Endothelial cell (in vitro differentiated cells): Measurements from ENCODE around the gene ZSWIM3. TPM values are rescaled to one million over a fixed set of nuclear protein-coding genes. Genes with fewer than 3 reads are reported as not detected.

Source experiments
- DNase-seq: peaks from one replicate; pipeline ENCODE4 v3.0.0; 2021; ENCODE audit warnings: low spot score
- H3K27ac Mint-ChIP-seq: one replicate; pipeline ENCODE4 v1.8.0; 2021; ENCODE audit warnings: mixed read lengths, inconsistent platforms; ENCODE audit not compliant: unreplicated experiment
- H3K27me3 Mint-ChIP-seq: one replicate; pipeline ENCODE4 v1.8.0; 2021; ENCODE audit warnings: mild to moderate bottlenecking, moderate library complexity, mixed read lengths, inconsistent platforms; ENCODE audit not compliant: unreplicated experiment
- H3K36me3 Mint-ChIP-seq: one replicate; pipeline ENCODE4 v1.8.0; 2021; ENCODE audit warnings: mild to moderate bottlenecking, low read depth, mixed read lengths, inconsistent platforms; ENCODE audit not compliant: unreplicated experiment
- H3K4me1 Mint-ChIP-seq: one replicate; pipeline ENCODE4 v1.8.0; 2021; ENCODE audit warnings: mild to moderate bottlenecking, mixed read lengths, inconsistent platforms; ENCODE audit not compliant: unreplicated experiment
- H3K4me3 Mint-ChIP-seq: one replicate; pipeline ENCODE4 v1.8.0; 2021; ENCODE audit warnings: mild to moderate bottlenecking, mixed read lengths, inconsistent platforms; ENCODE audit not compliant: unreplicated experiment
- H3K9me3 Mint-ChIP-seq: one replicate; pipeline ENCODE4 v1.8.0; 2021; ENCODE audit warnings: mixed read lengths, inconsistent platforms; ENCODE audit not compliant: unreplicated experiment
- CTCF ChIP-seq: fragments of 200-600 bp; sonication (generic); IDR thresholded peaks from one replicate; pipeline ENCODE4 v1.5.0; 2021; ENCODE audit warnings: antibody characterized with exemption; ENCODE audit not compliant: unreplicated experiment
- total RNA-seq: library from RNA; stranded (reverse); fragmentation: NEBNext Ultra II Directional; extraction: Animal tissue kit (Norgen Biotek cat#: 25700); gene quantifications from one replicate; pipeline ENCODE4 v1.2.1, GENCODE V29; 2021; ENCODE audit not compliant: unreplicated experiment

Gene ZSWIM3
- total RNA-seq, 1 donor from 2014 or later = 6.7 TPM

- Mint-ChIP-seq H3K27ac (no peak overlapping the region), H3K4me1 (peaks cover 7% of the 10 kb centered on the region), H3K27me3 (peaks cover 4% of the 10 kb centered on the region), H3K4me3 (peak overlapping the region; percentile 47), H3K36me3 (peaks cover 13% of the 10 kb centered on the region), H3K9me3 (no peaks in the 10 kb centered on the region)
- no peak for DNase-seq
- TF ChIP-seq CTCF = no peak
Observed at GRCh38 chr20:45883100-45883469, 25.7 kb downstream of the ZSWIM3 start.

- no peaks in the 10 kb centered on the region for H3K9me3 Mint-ChIP-seq
- DNase-seq = no peak
- TF ChIP-seq CTCF = no peak
- H3K4me1 Mint-ChIP-seq = no peaks in the 10 kb centered on the region
- no peak overlapping the region for H3K27ac Mint-ChIP-seq
- H3K4me3 Mint-ChIP-seq = no peak overlapping the region
- H3K27me3 Mint-ChIP-seq = peaks cover 8% of the 10 kb centered on the region
- peaks cover 13% of the 10 kb centered on the region for H3K36me3 Mint-ChIP-seq
Observed at GRCh38 chr20:45886590-45887345, 29.4 kb downstream of the ZSWIM3 start.

GRCh38 chr20:45887346-45887715 lies 29.9 kb downstream of the ZSWIM3 start, which contains the start of gene SPATA25:
TSS of gene SPATA25 (minus strand) at chr20:45887622. CDS start at chr20:45887590, 32 bp downstream.
- DNase-seq = no peak
- Mint-ChIP-seq H3K4me1 (peaks cover 4% of the 10 kb centered on the region), H3K27ac (no peak within 1 kb of the TSS), H3K27me3 (peaks cover 12% of the 10 kb centered on the region), H3K4me3 (no peak within 1 kb of the TSS), H3K9me3 (no peaks in the 10 kb centered on the region), H3K36me3 (peaks cover 13% of the 10 kb centered on the region)
- no peak for TF ChIP-seq CTCF

GRCh38 chr20:45888681-45889080 lies 31.3 kb downstream of the ZSWIM3 start:
- Mint-ChIP-seq H3K27me3 (peaks cover 11% of the 10 kb centered on the region), H3K36me3 (peaks cover 6% of the 10 kb centered on the region), H3K4me1 (peaks cover 8% of the 10 kb centered on the region), H3K4me3 (no peak overlapping the region), H3K27ac (no peak overlapping the region), H3K9me3 (no peaks in the 10 kb centered on the region)
- DNase-seq = no peak
- no peak for TF ChIP-seq CTCF
